NCI-H1436 treated with DMSO at 0.1 percent for 48 hours (cell line): ENCODE data around the gene TH.
A peak's percentile ranks its signal among the peaks of the same experiment; 100 is the strongest.
"Not testable (repeated sequence)": the region's sequence is repeated elsewhere in the genome, so short reads cannot be mapped to it uniquely, and the experiment has no call there.

Experiments
- DNase-seq: peaks from one replicate; lab custom pipeline; 2025; lab: John Stamatoyannopoulos, UW

The TH gene

GRCh38 chr11:2195756-2196088 is 24.1 kb upstream of the TH start:
- no peak for DNase-seq

GRCh38 chr11:2194877-2195755 is 23.5 kb upstream of the TH start:
- DNase-seq: no peak

- DNase-seq: not testable (repeated sequence)
Measured at GRCh38 chr11:2193888-2194595, 22.4 kb upstream of the TH start.

- no peak for DNase-seq
Measured at GRCh38 chr11:2193099-2193887, 21.7 kb upstream of the TH start.

GRCh38 chr11:2192435-2192834 is 20.8 kb upstream of the TH start:
- no peak for DNase-seq

- no peak for DNase-seq
Measured at GRCh38 chr11:2191883-2192282, 20.3 kb upstream of the TH start.

GRCh38 chr11:2190657-2191471 is 19.2 kb upstream of the TH start:
- peak; percentile 38 for DNase-seq

GRCh38 chr11:2189938-2190656 is 18.5 kb upstream of the TH start:
- no peak for DNase-seq

GRCh38 chr11:2188745-2189144 is 17.1 kb upstream of the TH start:
- no peak for DNase-seq

- no peak for DNase-seq
Measured at GRCh38 chr11:2187280-2187707, 15.7 kb upstream of the TH start.

GRCh38 chr11:2186669-2187279 is 15.2 kb upstream of the TH start:
- DNase-seq: no peak

GRCh38 chr11:2185324-2186085 is 13.9 kb upstream of the TH start:
- no peak for DNase-seq

- DNase-seq: no peak
Measured at GRCh38 chr11:2182692-2183474, 11.3 kb upstream of the TH start.

- no peak for DNase-seq
Measured at GRCh38 chr11:2182075-2182474, 10.5 kb upstream of the TH start.

- no peak for DNase-seq
Measured at GRCh38 chr11:2180789-2181370, 9.3 kb upstream of the TH start.

GRCh38 chr11:2180347-2180746 is 8.7 kb upstream of the TH start:
- DNase-seq: no peak

GRCh38 chr11:2179516-2179915 is 7.9 kb upstream of the TH start:
- no peak for DNase-seq

- DNase-seq: peak; percentile 49
Measured at GRCh38 chr11:2178906-2179494, 7.4 kb upstream of the TH start.
